HL-60 (cell line): ENCODE measurements around the gene ANKH.

Experiments
- DNase-seq, 2 experiments: peaks; one replicate each; pipeline ENCODE4 v3.0.0-alpha.2; 2010 to 2020; ENCODE audit warnings: low read depth in 1 of 2, low spot score in 1 of 2
- H3K27ac ChIP-seq: fragments of 250-450 bp; sonication (Bioruptor Pico); replicated peaks from 2 replicates; pipeline ENCODE4 v1.5.1; 2020; ENCODE audit warnings: mild to moderate bottlenecking, moderate library complexity
- H3K27me3 ChIP-seq: fragments of 250-450 bp; sonication (Bioruptor Pico); 2 replicates; pipeline ENCODE4 v1.5.1; 2021; ENCODE audit warnings: mild to moderate bottlenecking, moderate library complexity; ENCODE audit not compliant: insufficient read depth, poor library complexity, severe bottlenecking
- H3K4me3 ChIP-seq: replicated peaks from 2 replicates; pipeline ENCODE4 v1.5.1; 2011; ENCODE audit warnings: mild to moderate bottlenecking, control low read depth, low read length; ENCODE audit not compliant: insufficient read depth
- CTCF ChIP-seq: IDR thresholded peaks from one replicate; pipeline ENCODE4 v1.5.1; 2011; ENCODE audit warnings: low read length, control low read depth, inconsistent platforms; ENCODE audit not compliant: insufficient read depth
- GABPA ChIP-seq: IDR thresholded peaks from 2 replicates; pipeline ENCODE4 v1.6.1; 2012; ENCODE audit warnings: low read depth
- POLR2AphosphoS5 ChIP-seq: IDR thresholded peaks from 2 replicates; pipeline ENCODE4 v1.6.1; 2012; ENCODE audit warnings: low read depth
- SPI1 ChIP-seq: IDR thresholded peaks from 2 replicates; pipeline ENCODE4 v1.6.1; 2012; ENCODE audit warnings: low read depth, mild to moderate bottlenecking, borderline replicate concordance
- TF ChIP-seq, protein P1 (sequence below): IDR thresholded peaks from 2 replicates; pipeline ENCODE4 v1.6.1; 2012; ENCODE audit warnings: low read depth; ENCODE audit not compliant: insufficient replicate concordance

Gene ANKH

DNA sequence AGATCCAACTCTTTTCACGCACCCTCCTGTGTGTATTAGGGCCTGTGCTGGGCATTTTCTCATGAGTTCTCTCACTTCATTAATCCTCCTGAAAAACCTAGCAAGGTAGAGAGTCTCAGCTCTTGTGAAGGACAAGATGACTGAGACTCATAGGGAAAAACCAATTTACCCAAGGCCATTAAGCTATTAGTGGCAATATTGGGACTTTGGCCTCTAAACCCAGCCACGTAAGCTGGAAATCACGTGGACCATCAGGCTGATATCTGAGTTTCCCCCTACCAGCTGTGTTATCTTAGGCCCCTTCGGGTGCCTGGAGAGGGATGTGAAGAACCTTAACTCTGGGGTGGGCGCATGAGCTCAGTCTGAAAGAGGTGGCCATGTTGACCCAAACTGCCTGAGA, 80.7 kb downstream of the ANKH start:
- Histone ChIP-seq H3K27me3 (no peaks in the 10 kb centered on the region), H3K27ac (no peak overlapping the region), H3K4me3 (no peak overlapping the region)
- TF ChIP-seq, protein P1, sequence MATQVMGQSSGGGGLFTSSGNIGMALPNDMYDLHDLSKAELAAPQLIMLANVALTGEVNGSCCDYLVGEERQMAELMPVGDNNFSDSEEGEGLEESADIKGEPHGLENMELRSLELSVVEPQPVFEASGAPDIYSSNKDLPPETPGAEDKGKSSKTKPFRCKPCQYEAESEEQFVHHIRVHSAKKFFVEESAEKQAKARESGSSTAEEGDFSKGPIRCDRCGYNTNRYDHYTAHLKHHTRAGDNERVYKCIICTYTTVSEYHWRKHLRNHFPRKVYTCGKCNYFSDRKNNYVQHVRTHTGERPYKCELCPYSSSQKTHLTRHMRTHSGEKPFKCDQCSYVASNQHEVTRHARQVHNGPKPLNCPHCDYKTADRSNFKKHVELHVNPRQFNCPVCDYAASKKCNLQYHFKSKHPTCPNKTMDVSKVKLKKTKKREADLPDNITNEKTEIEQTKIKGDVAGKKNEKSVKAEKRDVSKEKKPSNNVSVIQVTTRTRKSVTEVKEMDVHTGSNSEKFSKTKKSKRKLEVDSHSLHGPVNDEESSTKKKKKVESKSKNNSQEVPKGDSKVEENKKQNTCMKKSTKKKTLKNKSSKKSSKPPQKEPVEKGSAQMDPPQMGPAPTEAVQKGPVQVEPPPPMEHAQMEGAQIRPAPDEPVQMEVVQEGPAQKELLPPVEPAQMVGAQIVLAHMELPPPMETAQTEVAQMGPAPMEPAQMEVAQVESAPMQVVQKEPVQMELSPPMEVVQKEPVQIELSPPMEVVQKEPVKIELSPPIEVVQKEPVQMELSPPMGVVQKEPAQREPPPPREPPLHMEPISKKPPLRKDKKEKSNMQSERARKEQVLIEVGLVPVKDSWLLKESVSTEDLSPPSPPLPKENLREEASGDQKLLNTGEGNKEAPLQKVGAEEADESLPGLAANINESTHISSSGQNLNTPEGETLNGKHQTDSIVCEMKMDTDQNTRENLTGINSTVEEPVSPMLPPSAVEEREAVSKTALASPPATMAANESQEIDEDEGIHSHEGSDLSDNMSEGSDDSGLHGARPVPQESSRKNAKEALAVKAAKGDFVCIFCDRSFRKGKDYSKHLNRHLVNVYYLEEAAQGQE, result no peak
- TF ChIP-seq CTCF (no peak), POLR2AphosphoS5 (no peak), SPI1 (no peak), GABPA (no peak)
- DNase-seq, result no peak

GRCh38 chr5:14790220-14790619, 81.4 kb downstream of the ANKH start:
- H3K27ac ChIP-seq, result no peak overlapping the region
- no peak overlapping the region for H3K4me3 ChIP-seq
- H3K27me3 ChIP-seq, result no peaks in the 10 kb centered on the region
- DNase-seq, result no peak
- no peak for TF ChIP-seq CTCF
- peak; percentile 62 for TF ChIP-seq SPI1

- no peak overlapping the region for H3K27ac ChIP-seq
- no peak overlapping the region for H3K4me3 ChIP-seq
- no peak for TF ChIP-seq GABPA
- no peak for TF ChIP-seq SPI1
- no peak for TF ChIP-seq CTCF
- TF ChIP-seq, protein P1, result no peak
- no peak for TF ChIP-seq POLR2AphosphoS5
- H3K27me3 ChIP-seq, result no peaks in the 10 kb centered on the region
- DNase-seq, result no peak
These were observed 83.6 kb downstream of the ANKH start for GRCh38 chr5:14787801-14788579.

DNA sequence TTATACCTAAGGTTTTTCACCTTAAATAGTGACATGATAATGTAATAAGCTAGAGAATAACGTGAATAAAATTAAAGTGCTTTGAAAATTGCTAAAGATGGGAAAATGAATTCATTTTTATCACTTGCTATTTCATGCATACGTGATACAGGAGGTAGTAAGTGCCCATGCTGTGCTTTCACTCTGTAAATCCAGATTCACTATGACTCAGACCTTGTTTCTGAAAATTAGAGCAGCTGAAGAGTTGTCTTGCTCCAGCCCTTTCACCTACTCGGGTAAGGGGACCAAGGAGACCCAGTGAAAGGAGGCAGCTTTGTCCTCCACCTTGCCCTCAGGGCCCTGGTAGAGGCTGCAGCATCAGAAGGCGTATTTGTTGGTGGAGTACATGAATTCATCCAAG, 87.9 kb downstream of the ANKH start:
- TF ChIP-seq, protein P1, result no peak
- TF ChIP-seq CTCF (no peak), SPI1 (no peak), POLR2AphosphoS5 (no peak), GABPA (no peak)
- H3K27me3 ChIP-seq, result no peaks in the 10 kb centered on the region
- H3K27ac ChIP-seq, result no peak overlapping the region
- DNase-seq, result no peak
- H3K4me3 ChIP-seq, result no peak overlapping the region
